Measurements from ENCODE around the gene DOCK1.

DNA sequence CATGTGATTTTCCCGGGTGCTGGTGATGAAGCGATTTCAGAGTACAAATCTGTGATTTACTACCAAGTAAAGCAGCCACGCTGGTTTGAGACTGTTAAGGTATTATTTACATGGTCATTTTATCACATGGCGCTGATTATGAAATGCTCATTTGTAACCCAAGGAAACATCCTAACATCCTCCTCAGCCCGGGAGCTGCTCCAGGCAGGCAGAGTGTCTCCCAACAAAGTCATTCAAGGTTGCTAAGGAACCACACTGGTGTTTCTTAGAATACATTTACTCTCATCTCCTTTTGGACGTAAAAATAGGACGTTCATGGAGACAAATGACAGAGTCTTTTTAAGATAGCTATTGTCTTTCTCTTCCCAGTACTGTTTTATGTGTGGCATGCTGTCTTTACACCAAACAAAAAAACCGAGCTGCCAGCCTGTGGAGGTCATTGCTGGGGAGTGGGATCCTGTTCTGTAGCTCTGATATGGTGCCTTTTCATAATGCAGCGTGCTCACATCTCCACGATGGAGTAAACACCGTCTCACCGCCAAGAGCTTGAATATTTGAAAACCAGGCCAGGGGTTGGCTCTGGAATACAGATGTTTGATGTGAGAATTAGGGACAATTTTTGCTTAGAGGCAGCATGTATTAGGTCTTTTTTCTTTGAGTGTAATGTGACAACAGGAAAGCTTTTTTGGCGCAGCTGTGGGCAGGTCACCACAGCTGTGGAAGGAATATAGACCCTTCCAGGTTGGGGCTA lies 119.6 kb downstream of the DOCK1 start:
- TF ChIP-seq, protein P1, sequence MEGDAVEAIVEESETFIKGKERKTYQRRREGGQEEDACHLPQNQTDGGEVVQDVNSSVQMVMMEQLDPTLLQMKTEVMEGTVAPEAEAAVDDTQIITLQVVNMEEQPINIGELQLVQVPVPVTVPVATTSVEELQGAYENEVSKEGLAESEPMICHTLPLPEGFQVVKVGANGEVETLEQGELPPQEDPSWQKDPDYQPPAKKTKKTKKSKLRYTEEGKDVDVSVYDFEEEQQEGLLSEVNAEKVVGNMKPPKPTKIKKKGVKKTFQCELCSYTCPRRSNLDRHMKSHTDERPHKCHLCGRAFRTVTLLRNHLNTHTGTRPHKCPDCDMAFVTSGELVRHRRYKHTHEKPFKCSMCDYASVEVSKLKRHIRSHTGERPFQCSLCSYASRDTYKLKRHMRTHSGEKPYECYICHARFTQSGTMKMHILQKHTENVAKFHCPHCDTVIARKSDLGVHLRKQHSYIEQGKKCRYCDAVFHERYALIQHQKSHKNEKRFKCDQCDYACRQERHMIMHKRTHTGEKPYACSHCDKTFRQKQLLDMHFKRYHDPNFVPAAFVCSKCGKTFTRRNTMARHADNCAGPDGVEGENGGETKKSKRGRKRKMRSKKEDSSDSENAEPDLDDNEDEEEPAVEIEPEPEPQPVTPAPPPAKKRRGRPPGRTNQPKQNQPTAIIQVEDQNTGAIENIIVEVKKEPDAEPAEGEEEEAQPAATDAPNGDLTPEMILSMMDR (conservative IDR thresholded peaks at IDR 0.05 in 1 of 2, IDR thresholded peaks at IDR 0.05 in 1 of 2; ENCODE audit: low read depth in 1 of 2, low read length in 2 of 2) = no peak
- TF ChIP-seq EZH2 (IDR thresholded peaks at IDR 0.05; ENCODE audit: low read length, missing control alignments) = no peak

Measured in fibroblast of lung (primary cell).